SW480 (cell line): Measurements from ENCODE around the gene SPIRE2.
A peak's percentile ranks its signal among the peaks of the same experiment; 100 is the strongest.

Source experiments
- DNase-seq: peaks from one replicate; pipeline ENCODE4 v3.0.0-alpha.2; 2016; ENCODE audit warnings: low spot score

SPIRE2 gene

GRCh38 chr16:89841275-89841674 lies 13.0 kb downstream of the SPIRE2 start:
- no peak for DNase-seq

DNA sequence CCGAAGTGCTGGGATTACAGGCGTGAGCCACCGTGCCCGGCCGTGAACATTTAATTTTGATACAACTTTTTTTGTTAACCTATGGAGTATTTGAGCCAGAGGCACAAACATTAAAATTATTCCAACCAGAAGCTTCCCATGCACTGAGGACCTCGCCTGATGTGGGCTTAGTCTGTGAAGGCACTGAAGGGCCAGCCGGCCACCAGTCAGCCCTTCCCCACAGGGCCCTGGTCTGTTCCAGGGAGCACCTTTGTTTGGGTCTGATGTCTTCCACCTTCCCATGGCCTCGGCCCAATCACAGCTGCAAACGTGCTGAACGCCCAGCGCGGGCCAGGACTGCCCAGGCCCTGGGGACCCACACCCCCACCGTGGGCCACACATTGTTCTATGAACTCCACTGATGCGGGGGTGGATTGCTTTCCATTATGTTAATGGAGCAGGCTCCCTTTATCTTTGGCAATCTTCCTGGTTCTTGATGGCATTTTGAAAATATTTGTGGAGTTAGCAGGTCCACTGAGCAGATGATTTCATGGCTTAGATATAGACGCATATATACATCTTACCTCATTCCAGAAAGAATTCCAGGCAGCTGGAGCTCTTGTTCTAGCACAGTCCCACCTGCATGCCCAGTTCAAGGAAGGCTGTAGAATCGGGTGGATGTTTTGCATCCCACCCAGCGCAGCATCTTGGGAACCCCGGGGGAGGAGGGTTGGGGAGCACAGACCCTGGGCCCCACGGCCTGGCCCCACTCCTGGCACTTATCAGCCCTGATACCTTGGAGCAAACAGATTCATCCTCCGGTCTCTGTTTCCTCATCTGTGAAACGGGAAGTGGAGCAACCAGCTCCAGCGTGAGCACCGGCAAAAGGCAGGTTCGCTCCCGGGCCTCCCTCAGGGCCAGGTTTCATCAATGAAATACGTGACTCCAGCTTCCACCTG lies 14.5 kb downstream of the SPIRE2 start:
- DNase-seq: no peak

- DNase-seq: no peak
Measured at GRCh38 chr16:89843409-89844350, 15.4 kb downstream of the SPIRE2 start.

- DNase-seq: no peak
Measured at GRCh38 chr16:89844739-89845339, 16.6 kb downstream of the SPIRE2 start.

GRCh38 chr16:89845417-89845816 lies 17.1 kb downstream of the SPIRE2 start:
- no peak for DNase-seq

DNA sequence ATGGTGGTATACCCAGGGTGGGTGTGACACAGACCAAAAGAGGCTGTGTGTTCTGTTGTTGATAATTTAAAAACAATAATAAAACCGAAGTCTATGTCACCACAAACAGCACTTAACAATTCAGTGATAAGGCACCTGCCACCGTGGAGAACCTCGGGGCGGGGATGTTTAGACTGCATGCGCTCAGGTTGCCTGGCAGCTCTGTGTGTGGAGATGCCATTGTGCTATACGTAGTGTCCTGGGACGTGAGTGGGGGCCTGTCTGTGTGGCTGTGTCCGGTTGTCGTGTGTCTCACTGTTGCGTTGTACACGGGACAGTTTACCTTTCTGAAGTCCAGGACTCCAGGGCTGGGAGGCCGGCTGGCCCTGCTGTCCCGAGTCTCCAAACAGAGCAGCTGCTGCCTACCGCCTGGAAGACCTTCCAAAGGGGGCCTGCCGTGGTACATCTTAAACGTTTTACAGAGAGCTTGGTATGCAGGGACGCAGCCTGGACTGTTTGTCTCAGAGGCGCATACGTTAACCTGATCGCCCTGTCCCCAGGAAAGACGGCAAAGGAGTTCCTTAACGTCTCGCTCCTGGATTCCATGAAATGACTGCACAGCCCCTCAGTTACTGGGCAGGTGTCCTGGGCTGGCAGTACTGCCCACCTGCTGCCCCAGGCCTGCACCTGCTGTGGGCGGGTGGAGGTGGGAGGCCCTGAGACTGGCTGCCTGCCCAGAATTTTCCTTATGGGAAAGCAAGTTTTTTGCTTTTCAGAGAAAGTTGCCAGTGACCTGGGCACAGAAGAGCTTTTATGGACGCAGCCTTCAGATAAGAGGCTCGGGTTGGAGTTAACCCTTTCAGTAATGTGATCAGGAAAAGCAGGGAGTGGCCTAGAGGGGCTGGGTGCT lies 19.0 kb downstream of the SPIRE2 start:
- no peak for DNase-seq

GRCh38 chr16:89847940-89848297 lies 19.6 kb downstream of the SPIRE2 start:
- DNase-seq: no peak

- DNase-seq: no peak
Measured at GRCh38 chr16:89848974-89849373, 20.7 kb downstream of the SPIRE2 start.

GRCh38 chr16:89853306-89853993 lies 25.2 kb downstream of the SPIRE2 start:
- DNase-seq: no peak

DNA sequence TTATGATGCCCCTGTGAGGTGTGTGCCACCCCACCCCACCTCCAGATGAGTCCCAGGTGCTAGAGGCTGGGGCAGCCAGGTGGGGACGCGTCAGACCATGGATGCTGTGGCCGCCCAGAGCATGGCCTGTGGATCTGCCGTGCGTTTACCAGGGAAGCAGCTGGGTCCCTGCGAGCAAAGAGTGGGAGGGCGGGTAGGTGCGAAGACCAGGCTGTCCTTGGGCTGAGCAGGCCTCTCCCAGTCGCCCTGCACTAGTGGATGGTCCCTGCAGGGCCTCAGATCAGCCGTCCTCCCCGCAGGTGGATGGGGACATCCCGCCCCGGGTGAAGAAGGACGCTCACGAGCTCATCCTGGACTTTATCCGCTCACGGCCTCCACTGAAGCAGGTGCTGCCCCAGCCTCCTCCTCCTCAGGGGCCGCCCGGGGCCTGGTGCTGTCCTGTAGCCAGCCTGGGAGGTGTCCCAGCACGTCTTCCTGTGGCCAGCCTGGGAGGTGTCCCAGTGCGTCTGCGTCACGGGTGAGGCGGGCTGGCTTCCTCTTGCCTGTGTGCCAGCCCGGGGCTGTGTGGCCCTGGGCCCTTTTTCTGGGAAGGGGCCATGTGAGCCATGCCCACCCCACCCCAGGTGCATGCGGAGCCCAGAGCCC lies 27.1 kb downstream of the SPIRE2 start:
- no peak for DNase-seq

- no peak for DNase-seq
Measured at GRCh38 chr16:89855986-89856385, 27.7 kb downstream of the SPIRE2 start.

DNA sequence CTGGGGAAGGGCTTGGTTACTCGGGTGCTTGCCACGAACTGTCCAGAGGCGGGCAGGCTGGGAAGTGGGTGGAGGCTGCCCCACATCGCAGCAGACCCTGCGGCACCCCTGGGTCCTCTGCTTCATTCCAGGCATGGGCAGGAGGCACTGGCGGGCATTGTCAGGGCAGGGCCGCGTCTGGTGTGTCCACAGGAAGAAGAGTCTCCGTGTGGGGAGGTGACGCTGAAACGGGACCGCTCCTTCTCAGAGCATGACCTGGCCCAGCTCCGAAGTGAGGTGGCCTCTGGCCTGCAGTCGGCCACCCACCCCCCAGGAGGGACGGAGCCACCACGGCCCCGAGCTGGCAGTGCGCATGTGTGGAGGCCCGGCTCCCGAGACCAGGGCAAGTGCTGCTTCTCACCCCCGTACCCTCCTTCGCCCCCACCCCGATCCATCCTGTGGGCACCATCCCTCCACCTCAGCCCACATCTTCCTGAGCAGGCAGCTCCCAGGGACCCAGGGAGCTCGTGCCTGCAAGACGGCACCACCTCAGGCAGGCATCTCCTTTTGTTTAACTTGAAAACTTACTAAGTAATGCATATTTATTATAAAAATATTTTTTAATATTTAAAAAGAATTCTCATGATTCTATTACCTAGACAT lies 30.8 kb downstream of the SPIRE2 start:
- DNase-seq: no peak

GRCh38 chr16:89859615-89860007 lies 31.3 kb downstream of the SPIRE2 start:
- no peak for DNase-seq

DNA sequence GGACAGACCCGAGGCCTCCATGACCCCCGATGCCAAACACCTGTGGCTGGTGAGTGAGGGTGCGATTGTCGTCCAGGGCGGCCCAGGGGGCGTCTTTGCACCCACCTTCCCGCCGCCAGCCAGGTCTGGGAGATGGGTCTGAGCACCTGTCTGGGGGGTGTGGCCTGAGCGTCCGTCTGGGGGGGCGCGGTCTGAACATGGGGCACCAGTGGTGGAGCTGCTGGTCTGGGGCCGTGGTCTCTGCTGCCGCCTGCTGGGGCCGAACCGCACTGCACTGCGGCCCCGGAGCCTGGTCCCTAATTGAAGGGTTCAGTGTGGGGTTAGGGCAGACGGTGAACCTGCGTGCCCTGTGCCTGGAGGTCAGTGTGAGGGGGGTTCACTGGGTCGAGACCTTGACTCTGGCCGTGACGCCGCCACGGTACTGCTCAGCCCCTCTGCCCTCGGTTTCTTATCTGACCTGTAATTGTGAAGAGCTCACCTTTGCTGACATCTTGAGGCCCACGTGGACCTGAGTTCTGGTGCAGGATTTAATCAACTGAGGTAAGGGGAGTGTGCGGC lies 32.6 kb downstream of the SPIRE2 start:
- peak; percentile 52 for DNase-seq

GRCh38 chr16:89861648-89862047 lies 33.4 kb downstream of the SPIRE2 start:
- no peak for DNase-seq

DNA sequence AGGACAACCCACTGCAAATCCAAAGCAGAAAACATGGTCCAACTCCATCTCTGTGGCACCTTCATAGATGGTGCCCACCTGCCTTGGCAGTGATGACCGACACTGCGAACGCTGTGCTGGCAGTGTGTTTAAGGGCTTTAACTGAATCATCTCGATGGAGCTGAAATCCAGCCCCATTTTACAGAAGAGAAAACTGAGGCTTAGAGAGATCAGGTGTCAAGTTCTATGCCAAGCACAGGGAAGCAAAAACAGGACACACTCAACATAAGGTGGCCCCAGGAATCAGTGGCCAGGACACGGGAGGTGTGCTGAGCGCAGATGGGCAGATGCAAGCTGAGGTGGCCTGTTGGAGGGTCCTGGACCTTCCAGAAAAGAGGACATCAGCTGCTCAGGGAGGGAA lies 34.5 kb downstream of the SPIRE2 start:
- no peak for DNase-seq

DNA sequence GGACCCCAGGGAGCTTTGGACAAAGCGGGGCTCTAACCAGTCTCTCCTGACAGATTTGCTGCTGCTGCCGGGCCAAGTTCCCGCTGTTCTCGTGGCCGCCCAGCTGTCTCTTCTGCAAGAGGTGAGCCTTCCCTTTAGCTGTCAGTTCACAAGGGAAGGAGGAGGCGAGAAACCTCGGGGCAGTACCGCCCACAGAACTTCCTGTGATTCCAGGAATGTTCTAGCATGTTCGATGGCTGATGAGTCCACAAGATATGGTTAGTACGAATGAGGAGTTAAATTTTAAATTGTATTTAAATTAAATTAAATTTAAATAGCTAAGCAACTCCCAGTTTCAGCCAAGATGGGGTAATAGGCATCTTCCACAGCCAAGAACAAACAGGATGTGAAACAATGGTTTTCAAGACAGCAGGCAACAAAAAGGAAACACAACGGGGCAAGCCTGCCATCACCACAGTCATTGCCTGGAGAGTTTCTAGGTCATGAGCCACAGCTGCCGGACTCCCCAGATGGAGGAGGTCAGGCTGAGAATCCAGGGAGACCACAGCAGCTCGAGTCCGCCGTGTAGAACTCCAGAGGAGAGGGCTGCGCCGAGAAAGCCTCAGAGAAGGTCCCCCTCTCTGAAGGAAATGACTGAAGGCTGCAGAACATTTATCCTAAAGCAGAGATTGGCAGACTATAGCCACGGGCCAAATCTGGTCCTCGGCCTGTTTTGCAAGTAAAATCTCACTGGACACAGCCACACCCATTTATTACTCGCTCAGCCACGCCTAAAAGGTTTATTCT lies 35.7 kb downstream of the SPIRE2 start:
- no peak for DNase-seq

DNA sequence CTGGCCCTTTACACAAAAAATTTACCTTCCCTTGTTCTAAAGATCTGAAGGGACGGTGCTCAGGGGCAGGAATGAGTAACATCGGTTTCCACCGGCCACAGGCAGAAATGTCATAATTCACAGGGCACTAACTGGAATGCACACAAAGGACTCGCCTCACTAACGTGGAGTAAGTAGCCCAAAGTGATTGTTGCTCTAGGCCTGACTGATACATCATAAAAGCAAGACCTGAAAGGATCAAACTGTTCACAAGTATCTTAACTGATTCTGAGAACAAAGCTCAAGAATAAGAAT lies 36.2 kb downstream of the SPIRE2 start:
- DNase-seq: peak; percentile 46

DNA sequence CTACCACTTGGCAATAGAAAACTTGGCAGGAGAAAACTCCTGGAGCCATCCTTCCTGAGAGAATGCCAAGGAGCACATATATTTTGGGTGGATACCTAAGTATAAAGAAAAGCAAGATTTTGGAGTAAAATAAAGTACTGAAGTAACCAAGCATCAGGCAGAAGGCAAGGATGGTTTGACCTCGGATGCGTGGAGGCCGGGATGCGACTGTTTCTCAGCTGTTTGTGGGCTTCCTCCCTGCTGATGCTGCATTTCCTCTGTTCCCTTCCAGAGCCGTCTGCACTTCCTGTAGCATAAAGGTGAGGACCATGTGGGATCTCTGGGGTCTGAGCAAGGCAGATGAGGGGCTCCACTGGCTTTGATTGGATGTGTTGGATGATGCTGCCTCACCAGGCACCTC lies 39.6 kb downstream of the SPIRE2 start:
- DNase-seq: no peak
